ENCODE data around the gene BACH2. TPM values are rescaled to one million over a fixed set of nuclear protein-coding genes. Genes with fewer than 3 reads are reported as not detected.

The BACH2 gene
- total RNA-seq, 2 donors from 2014 or later = 0.52 to 1.2 TPM

DNA sequence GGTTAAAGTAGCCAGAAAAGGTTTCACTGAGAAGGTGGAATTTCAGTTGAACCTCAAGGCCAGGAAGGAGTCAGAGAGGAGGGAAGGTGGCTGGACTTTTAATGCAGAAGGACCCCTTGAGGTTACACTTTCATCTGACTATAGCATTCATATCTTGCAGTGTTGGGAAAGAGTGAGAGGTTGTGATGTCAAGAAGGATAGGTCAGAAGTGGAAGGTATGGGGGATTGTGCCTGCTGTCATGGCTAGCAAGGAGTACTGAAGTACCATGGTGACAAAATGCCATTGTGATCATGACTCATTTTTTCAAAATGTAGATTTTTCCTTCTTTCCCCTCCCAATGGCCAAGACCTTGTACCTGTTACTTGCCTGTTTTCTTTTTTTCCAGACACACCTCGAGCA is 5.2 kb upstream of the BACH2 start:
- no peak overlapping the region for H3K4me3 ChIP-seq
- TF ChIP-seq CTCF (IDR thresholded peaks at IDR 0.05) = no peak
- H3K9ac ChIP-seq (ENCODE audit: low read depth in 2 of 2, low read length in 2 of 2) = no peak overlapping the region
- intact Hi-C loops (cut with DNase I) = no loop called here
- peaks cover 9% of the 10 kb centered on the region for H3K27me3 ChIP-seq
- no peaks in the 10 kb centered on the region for H3K9me3 ChIP-seq
- H3K27ac ChIP-seq = no peak overlapping the region
- no peaks in the 10 kb centered on the region for H3K4me1 ChIP-seq
- no peaks in the 10 kb centered on the region for H3K36me3 ChIP-seq
- no peak for DNase-seq

GRCh38 chr6:90298459-90299053 is 1.9 kb upstream of the BACH2 start:
- intact Hi-C loops (cut with DNase I) = loop anchor here (10.0 kb wide), 1 partner anchor 176 kb away; no protein-coding TSS in a partner anchor
- Histone ChIP-seq H3K27me3 (peaks cover 30% of the 10 kb centered on the region), H3K4me3 (no peak overlapping the region), H3K36me3 (no peaks in the 10 kb centered on the region), H3K9ac (ENCODE audit: low read depth in 2 of 2, low read length in 2 of 2) (no peak overlapping the region), H3K27ac (no peak overlapping the region), H3K4me1 (peaks cover 9% of the 10 kb centered on the region), H3K9me3 (no peaks in the 10 kb centered on the region)
- no peak for TF ChIP-seq CTCF (IDR thresholded peaks at IDR 0.05)
- DNase-seq = no peak

GRCh38 chr6:90297867-90298381 is 1.3 kb upstream of the BACH2 start:
- H3K27me3 ChIP-seq = peaks cover 34% of the 10 kb centered on the region
- peaks cover 9% of the 10 kb centered on the region for H3K4me1 ChIP-seq
- H3K4me3 ChIP-seq = no peak overlapping the region
- no peak for TF ChIP-seq CTCF (IDR thresholded peaks at IDR 0.05)
- H3K9me3 ChIP-seq = no peaks in the 10 kb centered on the region
- no peaks in the 10 kb centered on the region for H3K36me3 ChIP-seq
- intact Hi-C loops (cut with DNase I) = loop anchor here (10.0 kb wide), 1 partner anchor 177 kb away; no protein-coding TSS in a partner anchor
- no peak overlapping the region for H3K9ac ChIP-seq (ENCODE audit: low read depth in 2 of 2, low read length in 2 of 2)
- no peak for DNase-seq
- H3K27ac ChIP-seq = no peak overlapping the region

- Histone ChIP-seq H3K9ac (ENCODE audit: low read depth in 2 of 2, low read length in 2 of 2) (peak overlapping the region in 1 of 2 donors; percentile 58), H3K9me3 (no peaks in the 10 kb centered on the region), H3K4me1 (peaks cover 9% of the 10 kb centered on the region), H3K4me3 (peak overlapping the region; percentile 58), H3K27ac (peak overlapping the region; percentile 53), H3K27me3 (peaks cover 34% of the 10 kb centered on the region), H3K36me3 (no peaks in the 10 kb centered on the region)
- intact Hi-C loops (cut with DNase I) = loop anchor here (10.0 kb wide), 1 partner anchor 178 kb away; no protein-coding TSS in a partner anchor
- no peak for TF ChIP-seq CTCF (IDR thresholded peaks at IDR 0.05)
- no peak for DNase-seq
These were observed 648 bp upstream of the BACH2 start for GRCh38 chr6:90297115-90297866.

DNA sequence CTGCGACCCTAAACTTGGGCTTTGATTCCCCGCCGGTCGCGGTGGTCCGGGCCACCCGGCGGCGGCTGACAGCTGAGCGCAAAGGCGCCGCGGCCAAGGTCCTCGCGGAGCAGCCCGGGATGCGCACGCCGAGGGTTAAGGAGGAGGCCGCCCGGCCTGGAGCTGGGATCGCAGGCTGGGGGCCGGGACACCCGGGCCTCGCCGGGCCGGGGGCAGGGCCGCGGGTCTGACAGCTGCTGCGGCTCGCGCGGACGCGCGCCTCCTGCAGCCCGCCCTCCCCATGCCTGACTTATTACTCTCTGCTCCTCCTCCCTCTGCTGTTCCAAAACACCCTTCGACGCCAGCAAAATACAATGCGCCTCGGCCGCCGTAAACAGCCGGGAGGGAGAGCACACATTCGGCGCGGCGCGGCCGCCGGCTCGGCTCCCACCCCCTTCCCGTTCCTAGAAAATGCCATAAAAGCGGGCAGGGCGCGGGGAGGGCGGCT is 746 bp downstream of the BACH2 start:
- TF ChIP-seq CTCF (IDR thresholded peaks at IDR 0.05) = no peak
- Histone ChIP-seq H3K9ac (ENCODE audit: low read depth in 2 of 2, low read length in 2 of 2) (peak overlapping the region; percentile 46 to 76), H3K4me1 (peaks cover 9% of the 10 kb centered on the region), H3K9me3 (no peaks in the 10 kb centered on the region), H3K27ac (peak overlapping the region; percentile 50), H3K36me3 (no peaks in the 10 kb centered on the region), H3K4me3 (peak overlapping the region; percentile 58), H3K27me3 (peaks cover 34% of the 10 kb centered on the region)
- intact Hi-C loops (cut with DNase I) = loop anchor here (10.0 kb wide), 1 partner anchor 179 kb away; no protein-coding TSS in a partner anchor
- peak; percentile 66 for DNase-seq
